HL-60/S4 (cell line): ENCODE results near the gene FAM13A.

Source experiments
- in situ Hi-C: fragments of 300-500 bp; cut with MboI; formaldehyde crosslinking; loops from 2 replicates; pipeline ENCODE4 v1.14.3; 2022; ENCODE audit warnings: low sequenced_read_pairs

The FAM13A gene

DNA sequence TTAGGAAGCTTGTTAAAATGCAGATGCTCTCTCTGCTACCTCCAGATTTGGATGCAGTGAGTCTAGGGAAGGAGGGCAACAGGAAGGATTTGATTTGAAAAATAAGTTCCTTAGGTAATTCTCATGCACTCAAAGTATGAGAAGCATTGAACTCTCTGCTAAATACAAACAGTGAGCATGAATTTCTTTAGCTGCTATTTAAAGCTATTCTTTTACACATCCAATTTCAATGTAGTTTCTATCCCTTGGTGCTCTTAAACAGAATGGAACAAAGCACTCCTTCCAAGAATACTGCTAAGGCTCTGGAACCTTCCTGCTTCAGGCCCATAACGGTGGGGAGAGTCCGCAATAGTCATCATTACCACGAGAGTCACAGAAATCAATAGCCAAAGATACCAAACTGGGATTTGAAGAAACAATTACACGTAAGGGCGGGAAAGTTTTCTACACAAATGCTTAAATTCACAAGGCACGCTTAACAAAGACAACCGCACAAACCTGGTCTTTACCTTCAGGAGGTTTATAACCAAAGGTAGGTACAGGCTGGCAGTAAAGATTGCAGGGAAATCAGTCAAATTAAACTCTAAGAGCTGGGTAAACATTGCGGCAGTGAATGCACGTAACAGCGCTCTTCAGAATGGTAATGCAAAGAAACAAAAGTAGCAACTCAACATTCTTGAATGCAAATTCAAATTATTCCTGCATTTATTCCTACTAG, 236.1 kb downstream of the FAM13A start:
- in situ Hi-C loops, result loop anchor here (25.0 kb wide), 1 partner anchor 284 kb away; no protein-coding TSS in a partner anchor

DNA sequence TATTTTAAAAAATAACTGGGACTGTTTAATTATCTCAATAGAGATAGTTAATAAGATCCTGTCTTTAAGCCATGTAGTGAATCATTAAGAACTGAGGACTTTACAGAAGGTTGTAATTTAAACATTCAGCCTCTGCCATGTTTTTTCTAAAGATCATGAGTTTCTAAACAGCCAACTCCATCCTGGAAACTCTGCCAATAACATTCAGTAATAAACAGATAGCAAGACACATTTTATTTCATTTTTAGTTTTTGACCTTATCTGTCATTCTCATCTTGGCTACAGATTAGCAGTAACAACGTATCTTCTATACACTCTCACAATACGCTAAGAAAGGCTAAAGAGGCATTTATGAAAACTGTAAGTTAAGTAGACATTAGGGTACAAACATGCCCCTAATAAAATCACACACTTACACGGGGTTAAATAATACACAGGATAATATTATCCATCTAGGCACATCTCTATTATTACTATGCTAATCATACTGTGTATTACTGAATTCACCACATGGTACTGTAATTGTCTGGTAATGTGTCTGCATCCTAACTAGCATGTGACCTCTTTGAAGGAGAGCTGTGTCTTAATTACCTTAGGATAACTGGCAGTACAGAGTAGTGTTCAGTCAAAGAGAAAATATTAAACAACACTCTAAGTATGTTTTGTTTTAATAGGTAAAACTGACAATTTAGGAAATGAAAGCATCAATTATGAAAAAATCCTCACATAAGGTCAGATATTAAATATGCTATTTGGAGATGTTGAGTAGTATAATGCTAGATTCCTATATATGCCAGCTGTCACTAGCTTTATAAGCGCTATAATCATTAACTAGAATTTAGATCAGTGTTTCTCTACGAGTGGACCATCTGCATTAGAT, 236.9 kb downstream of the FAM13A start:
- in situ Hi-C loops, result loop anchor here (25.0 kb wide), 1 partner anchor 283 kb away; no protein-coding TSS in a partner anchor

DNA sequence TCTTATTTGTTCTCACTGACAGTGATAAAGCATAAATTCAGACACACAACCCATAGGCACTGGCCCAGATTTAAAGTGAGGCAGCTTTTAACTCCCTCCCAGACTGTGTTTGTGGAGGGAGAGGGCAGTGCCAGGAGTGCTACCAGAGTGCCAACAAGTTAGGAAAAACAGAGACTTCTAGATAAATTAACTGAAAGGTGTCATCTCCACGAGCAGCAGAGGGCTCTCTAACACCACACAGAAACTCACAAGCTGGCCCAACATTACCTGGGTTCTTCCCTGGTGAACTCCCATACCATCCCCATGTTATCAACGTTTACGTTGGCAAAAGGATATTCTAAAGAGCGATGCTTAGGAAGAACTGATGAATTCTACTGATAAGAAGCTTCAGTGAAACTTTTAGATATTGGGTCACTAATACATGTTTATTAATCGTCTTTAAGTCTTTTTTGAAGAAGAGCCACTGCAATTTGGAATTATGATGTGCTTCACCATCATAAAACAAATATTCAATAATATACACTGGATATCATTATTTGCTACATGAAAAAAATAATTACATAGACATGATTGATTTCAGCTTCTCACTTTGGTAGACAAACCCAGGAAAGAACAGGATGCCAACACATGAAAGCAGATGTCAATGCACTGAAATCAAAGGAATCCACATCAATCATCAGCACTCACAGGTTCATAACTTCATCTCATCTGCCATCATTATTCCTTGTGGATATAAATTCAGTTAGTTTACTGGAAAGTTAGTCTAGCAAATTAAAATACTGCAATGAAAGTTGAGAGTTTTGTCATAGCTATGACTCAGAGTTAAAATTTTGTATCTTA, 238.1 kb downstream of the FAM13A start:
- in situ Hi-C loops, result loop anchor here (25.0 kb wide), 1 partner anchor 282 kb away; no protein-coding TSS in a partner anchor

DNA sequence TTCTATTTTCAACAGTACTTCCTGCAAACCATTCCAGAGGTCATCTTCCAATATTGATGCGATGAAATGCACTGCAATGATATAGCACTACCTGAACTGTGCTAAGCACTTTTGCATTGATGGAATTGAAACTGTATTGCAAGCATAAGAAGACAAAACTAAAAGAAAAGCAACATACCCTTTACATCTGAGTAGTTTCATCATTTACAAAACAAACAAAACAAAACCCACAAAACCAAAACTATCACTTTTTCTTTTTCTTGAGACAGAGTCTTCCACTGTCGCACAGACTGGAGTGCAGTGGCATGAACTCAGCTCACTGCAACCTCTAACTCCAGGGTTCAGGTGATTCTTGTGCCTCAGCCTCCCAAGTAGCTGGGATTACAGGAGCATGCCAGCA, 239.2 kb downstream of the FAM13A start:
- in situ Hi-C loops, result loop anchor here (25.0 kb wide), 1 partner anchor 280 kb away; no protein-coding TSS in a partner anchor

DNA sequence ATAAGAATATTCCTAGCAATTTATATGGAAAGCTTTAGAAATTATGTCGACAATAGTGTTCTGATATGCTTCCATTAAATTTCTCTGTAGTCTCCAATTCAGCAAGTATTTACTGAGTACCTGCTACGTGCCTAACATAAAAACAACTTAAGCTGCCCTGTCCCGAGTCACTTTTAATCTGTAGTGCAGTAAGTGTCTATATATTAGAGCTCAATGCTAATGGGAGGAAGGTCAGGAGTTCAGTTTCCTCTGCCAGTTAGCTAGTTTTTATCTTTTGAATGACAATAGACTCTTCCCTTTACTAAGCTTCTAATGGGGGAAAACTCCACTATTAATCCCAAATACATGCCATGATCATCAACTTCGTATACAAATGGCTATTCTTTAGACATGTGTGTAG, 240.6 kb downstream of the FAM13A start:
- in situ Hi-C loops, result loop anchor here (25.0 kb wide), 1 partner anchor 279 kb away; no protein-coding TSS in a partner anchor

DNA sequence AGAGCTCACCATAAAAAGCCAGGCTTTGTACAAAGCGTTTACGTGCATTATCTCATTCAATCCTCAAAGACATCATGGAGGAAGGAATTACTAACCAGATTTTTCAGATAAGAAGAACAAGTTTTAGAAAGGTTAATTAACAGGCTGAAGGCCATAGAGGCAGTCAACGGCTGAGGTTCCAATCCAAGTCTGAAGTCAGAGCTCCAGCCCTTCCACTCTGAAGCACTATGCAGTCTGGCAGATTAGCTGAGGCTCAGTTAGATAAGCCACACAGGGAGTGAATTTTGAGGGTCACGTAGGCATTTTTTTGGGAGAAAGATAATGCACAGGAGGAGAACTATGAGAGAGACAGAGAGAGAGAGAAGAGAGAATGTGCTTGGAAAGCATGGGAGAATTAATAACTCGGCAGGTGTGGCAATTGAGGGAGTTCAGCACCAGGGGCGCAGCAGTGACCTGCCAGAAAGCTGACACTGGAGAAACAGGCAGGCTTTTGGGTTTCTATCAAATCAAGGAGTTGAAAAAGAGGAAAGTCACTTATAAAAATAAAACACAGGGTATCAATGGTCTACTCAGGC, 242.9 kb downstream of the FAM13A start:
- in situ Hi-C loops, result loop anchor here (25.0 kb wide), 1 partner anchor 277 kb away; no protein-coding TSS in a partner anchor

DNA sequence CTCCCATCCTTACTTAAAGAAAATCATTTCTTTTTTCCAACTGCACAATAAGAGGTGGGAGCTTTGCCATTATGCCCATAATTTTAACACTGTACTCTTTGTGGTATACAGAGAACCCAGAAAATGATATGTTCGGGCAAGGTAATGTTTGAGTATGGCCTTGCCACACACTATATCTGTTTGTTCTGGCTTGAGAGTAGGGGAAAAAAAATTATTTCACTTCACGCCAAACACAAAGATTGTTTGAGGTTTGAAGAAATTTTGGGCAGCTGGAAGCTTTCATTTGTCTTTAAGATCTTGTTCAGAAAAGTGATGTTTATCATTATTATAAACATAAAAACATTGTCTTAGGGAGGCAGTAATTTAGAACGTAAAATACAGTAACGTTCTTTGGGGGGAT, 244.0 kb downstream of the FAM13A start:
- in situ Hi-C loops, result loop anchor here (25.0 kb wide), 1 partner anchor 276 kb away; no protein-coding TSS in a partner anchor

DNA sequence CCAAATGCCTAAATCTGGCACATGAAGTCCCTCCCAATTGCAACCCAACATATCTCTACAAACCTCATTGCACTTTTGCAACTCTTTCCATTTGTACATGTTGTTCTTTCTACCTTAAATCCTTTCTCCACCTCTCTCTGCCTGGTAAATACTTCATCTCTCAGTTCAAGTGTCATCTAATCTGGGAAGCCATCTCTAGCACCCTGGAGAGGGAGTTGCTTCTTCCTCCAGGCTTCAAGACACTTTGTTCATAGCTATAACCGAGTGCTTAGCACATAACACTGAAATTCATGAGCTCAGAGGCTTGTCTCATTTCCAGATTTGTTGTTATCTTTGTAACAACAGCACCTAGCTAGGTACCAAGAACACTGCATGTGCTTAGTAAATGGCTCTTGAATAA, 244.6 kb downstream of the FAM13A start:
- in situ Hi-C loops, result loop anchor here (25.0 kb wide), 1 partner anchor 275 kb away; no protein-coding TSS in a partner anchor

DNA sequence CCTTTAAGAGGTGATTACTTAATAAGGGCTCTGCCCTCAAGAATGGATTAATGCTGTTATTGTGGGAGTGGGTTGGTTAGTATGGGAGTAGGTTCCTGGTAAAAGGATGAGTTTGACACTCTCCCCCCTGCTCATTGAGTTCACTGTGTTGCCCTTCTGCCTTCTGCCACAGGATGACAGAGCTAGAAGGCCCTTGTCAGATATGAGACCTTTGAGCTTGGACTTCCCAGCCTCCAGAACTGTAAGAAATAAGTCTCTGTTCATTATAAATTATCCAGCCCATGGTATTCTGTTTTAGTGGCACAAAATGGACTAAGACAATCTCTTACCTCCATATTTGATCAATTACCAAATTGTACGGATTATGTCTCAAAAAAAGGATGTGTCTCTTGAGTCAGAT, 245.1 kb downstream of the FAM13A start:
- in situ Hi-C loops, result loop anchor here (25.0 kb wide), 1 partner anchor 275 kb away; no protein-coding TSS in a partner anchor

DNA sequence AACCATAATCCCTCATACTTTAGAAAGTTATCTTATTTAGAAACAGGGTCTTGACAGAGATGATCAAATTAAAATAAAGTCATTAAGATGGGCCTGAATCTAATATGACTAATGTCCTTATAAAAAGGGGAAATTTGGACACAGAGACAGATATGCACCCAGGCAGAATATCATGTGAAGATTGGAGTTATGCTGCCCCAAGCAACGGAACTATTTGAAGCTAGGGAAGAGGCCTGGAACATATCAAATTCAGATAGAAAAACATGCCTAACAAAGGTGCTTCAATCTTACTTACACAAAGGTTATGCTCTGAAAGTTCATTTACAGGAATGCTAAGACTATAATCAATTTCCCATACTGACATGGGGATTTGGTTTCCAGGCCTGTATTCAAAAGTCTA, 246.7 kb downstream of the FAM13A start:
- in situ Hi-C loops, result loop anchor here (25.0 kb wide), 1 partner anchor 273 kb away; no protein-coding TSS in a partner anchor

DNA sequence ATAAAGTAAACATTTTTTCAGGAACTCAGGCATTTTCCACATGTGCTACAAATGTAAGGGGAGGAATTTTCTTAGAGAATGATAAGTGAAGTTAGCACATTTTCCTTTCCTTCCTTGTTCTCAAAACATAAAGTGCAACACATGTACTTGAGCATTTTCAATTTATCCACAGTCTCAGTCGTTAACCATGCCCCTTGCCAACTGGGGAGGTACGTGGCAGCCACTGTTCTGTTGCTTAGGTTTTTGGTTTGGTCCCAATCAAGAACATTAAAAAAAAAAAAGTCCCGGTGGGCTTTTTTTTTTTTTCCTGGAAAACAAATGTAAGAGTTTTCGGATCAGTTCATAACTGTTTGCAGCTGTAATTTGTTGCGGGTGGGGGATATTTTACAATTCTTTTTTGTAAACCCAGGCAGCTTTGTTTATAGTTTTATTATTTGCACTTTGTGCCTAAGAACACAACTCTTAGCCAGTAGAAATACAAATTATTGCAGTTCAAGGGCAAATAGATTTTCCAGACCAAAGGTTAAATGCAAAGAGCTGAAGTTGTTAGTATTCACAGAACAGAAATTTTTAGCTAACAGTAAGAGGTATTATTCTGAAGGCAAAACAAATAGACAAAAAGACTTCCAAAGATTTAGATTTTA, 247.3 kb downstream of the FAM13A start:
- in situ Hi-C loops, result loop anchor here (25.0 kb wide), 1 partner anchor 272 kb away; no protein-coding TSS in a partner anchor

DNA sequence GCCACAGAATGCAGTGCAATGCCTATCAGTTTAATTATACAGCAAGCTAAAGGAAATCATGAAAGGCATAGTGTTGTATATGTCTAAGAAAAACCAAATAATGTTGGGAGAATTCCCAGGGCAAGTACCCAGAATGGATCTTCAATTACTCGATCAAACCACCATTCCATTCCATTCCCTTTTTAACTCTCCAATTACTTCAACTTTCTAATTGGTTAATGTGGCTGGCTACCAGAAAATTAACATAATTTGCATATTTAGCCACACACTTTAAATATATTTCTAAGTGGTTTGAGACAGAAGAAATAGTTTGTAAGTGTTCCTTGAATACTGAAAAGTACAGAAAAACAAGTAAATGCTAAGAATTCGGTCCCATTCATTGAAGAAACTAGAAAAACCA, 247.9 kb downstream of the FAM13A start:
- in situ Hi-C loops, result loop anchor here (25.0 kb wide), 1 partner anchor 272 kb away; no protein-coding TSS in a partner anchor

DNA sequence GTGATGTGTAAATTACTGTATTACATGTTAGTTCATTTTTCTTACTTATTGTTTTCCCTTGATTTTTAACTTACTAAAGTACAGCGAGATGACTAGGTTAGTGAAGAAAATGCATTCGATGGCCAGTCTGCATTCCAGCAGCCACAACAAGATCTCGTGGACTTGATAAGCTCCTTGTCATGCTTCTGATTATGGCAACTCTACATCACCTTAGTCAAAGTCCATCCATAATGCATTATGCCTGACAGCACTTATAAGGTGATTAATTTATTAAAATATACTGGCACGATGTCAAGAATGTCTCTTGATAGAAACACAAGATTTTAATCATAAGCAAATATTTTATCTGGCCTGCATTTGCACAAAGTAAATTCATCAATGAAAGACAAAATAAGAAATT, 249.5 kb downstream of the FAM13A start:
- in situ Hi-C loops, result loop anchor here (25.0 kb wide), 1 partner anchor 270 kb away; no protein-coding TSS in a partner anchor

DNA sequence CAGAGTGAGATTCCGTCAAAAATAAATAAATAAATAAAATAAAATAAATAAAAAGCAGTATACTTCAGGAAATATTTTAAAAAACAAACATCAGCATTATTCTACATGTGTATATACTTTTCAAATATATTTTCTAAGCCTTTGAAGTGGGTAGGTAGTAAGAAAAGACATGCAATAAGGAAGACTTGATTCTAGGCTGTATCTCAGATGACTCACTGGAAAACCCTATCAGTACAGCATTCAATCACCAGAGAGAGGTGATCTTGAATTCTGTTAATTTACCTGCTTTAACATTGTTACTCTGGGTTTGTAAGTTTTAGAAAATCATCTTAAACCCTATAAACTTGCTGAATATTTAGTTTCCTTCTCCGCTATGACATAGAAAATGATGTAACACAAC, 252.8 kb downstream of the FAM13A start:
- in situ Hi-C loops, result loop anchor here (25.0 kb wide), 1 partner anchor 267 kb away; no protein-coding TSS in a partner anchor

DNA sequence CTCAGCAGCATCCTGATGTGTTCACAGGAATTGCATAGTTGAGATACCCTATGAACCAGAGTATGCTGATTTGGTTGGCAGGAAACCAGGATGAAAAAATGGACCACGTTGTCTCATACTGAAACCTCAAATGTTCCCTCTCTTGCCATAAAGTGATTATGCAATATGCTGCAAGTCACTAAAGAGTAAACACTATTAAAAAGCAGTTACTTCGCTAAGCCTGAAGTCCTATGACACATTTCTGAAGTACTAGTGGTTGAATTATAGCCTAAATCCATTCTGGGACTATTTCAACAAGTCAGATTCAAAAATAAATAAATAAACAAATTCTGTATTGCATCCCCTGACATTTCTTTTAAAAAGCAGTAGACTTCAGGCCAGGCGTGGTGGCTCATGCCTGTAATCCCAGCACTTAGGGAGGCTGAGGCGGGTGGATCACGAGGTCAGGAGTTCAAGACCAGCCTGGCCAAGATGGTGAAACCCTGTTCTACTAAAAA, 253.3 kb downstream of the FAM13A start:
- in situ Hi-C loops, result loop anchor here (25.0 kb wide), 1 partner anchor 266 kb away; no protein-coding TSS in a partner anchor

DNA sequence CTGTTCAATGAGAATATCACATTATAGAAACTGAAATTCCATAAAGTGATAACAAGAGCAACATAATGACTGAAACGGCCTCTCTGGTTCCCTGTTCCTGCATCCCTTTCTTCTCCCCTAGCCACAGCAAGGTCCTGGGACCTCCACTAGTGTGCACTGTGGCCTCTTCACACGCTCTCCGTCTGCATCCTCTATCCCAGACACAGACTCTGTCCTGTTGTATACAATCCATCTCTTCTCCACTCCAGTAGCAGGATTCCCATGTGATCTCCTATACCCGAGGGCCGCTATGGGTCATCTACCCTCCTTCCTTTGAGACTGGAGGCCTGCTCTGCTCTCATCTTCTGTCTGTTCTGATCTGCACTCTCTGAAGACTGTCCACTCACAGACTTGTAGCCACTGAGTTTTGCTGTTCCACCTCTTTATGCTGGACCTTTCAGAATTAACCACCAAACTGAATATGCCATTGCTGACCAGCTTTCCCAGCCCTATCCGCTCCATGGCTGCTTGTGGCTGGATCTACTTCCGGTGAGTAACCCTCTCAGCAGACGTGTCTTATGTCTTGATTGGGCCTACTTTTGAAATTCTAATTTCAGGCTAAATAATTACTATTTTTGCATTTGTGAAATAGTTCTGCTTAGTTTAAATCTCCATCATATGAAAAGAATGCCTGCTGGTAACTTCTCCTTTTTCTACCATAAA, 254.2 kb downstream of the FAM13A start:
- in situ Hi-C loops, result loop anchor here (25.0 kb wide), 1 partner anchor 265 kb away; no protein-coding TSS in a partner anchor

DNA sequence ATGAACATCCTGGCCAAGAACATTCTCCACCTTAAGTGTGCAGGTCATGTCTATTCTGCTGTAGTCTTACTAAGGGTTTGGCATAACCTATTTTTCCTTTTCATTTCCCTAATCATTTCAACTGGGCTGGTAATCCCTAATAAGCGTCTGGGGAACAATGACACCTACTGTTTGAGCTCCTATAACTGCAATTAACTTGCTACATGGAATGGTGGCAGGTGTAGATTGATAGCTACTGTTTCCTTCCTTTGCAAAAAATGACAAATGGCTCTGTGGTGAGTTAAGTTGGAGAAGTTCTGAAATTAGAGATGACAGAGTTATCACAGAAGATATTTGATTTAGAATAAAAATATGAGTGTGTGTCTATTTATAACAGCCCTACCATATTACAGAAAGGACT, 254.8 kb downstream of the FAM13A start:
- in situ Hi-C loops, result loop anchor here (25.0 kb wide), 1 partner anchor 265 kb away; no protein-coding TSS in a partner anchor

DNA sequence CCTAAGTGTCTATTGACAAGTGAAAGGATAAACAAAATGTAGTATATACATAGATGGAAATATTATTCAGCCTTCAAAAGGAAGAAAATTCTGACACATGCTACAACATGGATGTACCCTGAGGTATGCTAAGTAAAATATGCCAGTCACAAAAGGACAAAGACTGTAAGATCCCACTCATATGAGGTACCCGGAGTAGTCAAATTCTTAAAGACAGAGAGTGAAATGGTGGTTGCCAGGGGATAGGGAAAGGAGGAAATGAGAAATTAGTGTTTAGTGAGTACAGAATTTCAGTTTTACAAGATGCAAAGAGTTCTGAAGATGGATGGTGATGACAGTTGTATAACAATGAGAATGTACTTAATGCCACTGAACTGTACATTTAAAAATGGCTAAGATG, 257.1 kb downstream of the FAM13A start:
- in situ Hi-C loops, result loop anchor here (25.0 kb wide), 1 partner anchor 263 kb away; no protein-coding TSS in a partner anchor
